Forelimb muscle (tissue), 1 donor: ENCODE measurements around the gene CSF2RB. TPM values are rescaled to one million over a fixed set of nuclear protein-coding genes. Genes with fewer than 3 reads are reported as not detected.
"Not testable (repeated sequence)": the region's sequence is repeated elsewhere in the genome, so short reads cannot be mapped to it uniquely, and the experiment has no call there.

ENCODE experiments used
- DNase-seq: peaks from one replicate; pipeline ENCODE4 v3.0.0-alpha.2; 2013; ENCODE audit warnings: low read depth
- polyA plus RNA-seq: library from polyadenylated mRNA; unstranded; fragments of 120-200 nt; gene quantifications from one replicate; pipeline ENCODE4 v1.2.1, GENCODE V29; 2013; ENCODE audit not compliant: insufficient read length

Gene CSF2RB
- polyA plus RNA-seq, 1 donor, result 1.6 TPM

GRCh38 chr22:36968249-36968964, 55.0 kb downstream of the CSF2RB start:
- no peak for DNase-seq

DNA sequence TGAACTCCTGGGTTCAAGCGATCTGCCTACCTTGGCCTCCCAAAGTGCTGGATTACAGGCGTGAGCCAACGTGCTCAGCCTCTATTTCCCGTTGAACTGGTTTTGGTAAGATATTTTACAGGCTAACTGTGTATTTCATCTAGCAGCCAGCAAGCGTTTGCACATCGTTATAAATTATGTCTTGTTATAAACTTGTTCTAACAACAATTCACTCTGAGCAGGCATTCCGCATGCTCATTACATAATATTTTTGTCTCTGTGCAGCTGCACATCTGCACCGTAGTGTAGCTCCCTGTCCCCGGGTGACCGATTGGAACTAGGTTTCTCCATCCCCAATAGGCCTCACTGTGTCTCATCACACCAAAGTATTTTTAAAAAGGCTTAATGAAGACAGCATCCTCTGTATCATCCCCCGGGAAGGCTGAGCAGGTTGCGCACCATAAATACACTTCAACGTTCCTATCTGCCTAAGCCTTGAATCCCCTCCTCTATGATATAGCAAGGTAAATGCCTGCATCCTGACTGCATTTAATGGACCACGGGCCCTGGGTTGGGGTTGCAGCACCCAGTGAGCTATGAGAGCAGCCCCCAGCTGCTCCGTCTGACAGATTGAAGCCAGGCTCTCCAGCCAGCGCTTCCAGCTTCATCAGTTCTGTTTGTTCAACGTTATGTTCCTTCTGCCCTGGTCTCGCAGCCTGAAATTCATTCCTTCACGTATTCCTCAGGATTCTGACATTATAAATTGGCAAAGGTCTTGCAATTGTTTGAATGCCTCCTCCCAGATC, 58.1 kb downstream of the CSF2RB start:
- DNase-seq, result no peak

GRCh38 chr22:36976606-36977005, 63.2 kb downstream of the CSF2RB start:
- no peak for DNase-seq

- no peak for DNase-seq
Observed at GRCh38 chr22:36977401-36977861, 64.0 kb downstream of the CSF2RB start.

- DNase-seq, result peak; percentile 76
Observed at GRCh38 chr22:36977947-36978660, 64.7 kb downstream of the CSF2RB start.

GRCh38 chr22:36979016-36979910, 65.8 kb downstream of the CSF2RB start:
- DNase-seq, result no peak

- DNase-seq, result no peak
Observed at GRCh38 chr22:36981247-36981775, 67.9 kb downstream of the CSF2RB start.

DNA sequence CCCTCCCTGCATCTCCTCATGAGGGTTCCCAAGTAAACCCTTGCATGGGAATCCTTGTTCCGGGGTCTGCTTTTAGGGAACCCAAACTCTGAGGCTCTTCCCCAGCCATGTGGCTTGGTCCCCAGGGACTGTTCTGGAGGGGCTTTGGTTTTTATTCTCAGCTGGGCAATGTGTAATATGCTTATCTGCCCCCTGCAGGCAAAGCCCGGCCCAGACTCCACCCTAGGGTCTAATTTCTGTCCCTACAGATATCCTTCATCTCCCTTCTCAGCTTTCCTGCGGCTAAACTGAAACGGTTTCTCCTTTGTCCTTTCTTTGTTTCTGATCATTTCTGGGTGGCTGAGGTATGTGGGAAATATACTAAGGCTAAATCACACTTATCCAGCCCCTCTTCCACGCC, 68.7 kb downstream of the CSF2RB start:
- DNase-seq, result no peak

GRCh38 chr22:36985211-36985889, 71.9 kb downstream of the CSF2RB start:
- no peak for DNase-seq

GRCh38 chr22:36986242-36986821, 72.9 kb downstream of the CSF2RB start:
- DNase-seq, result no peak

DNA sequence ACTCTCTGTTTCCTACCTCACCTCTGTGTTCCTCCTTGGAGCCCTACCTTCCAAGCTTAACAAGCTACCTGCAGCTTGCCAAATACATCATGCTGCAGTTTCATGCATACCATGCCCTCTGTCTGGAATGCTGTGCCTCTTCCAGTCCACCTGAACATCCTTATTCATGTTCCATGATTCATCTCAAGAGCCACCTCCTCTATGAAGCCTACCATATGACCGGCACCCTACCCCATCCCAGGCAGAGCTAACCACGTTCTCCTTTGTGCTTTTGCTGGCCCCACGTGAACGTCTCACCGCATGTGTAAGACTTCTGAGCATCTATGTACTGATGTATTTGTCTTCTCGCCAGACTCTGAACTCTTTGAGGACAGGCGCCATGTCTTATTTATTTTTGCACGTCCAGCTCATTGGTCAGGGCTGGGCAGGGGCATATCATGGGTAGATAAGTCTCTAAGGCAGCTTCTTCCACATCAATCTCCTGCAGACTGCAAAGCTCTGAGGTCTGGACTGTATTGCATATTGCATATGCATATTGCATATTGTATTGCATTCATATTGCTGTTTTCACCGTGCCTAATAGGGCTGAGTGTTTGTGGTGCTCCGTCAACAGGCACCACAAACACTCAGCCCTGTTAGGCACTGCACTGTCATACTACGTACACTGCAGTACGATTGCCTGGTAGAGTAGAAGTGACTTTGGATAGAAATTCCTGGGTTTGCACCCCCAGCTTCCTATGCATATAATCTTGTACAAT, 74.8 kb downstream of the CSF2RB start:
- DNase-seq, result no peak

GRCh38 chr22:36989012-36989411, 75.6 kb downstream of the CSF2RB start:
- DNase-seq, result not testable (repeated sequence)

Other genes with a start within 250 kb of the CSF2RB start
- not detected for gene CACNG2, start 209.9 kb upstream of the CSF2RB start, polyA plus RNA-seq
- gene IFT27, start 137.5 kb upstream of the CSF2RB start, polyA plus RNA-seq, result 27.5 TPM
- 22.8 TPM for gene PVALB, start 96.6 kb upstream of the CSF2RB start, polyA plus RNA-seq
- 2.9 TPM for gene NCF4, start 52.6 kb upstream of the CSF2RB start, polyA plus RNA-seq
- gene TST, start 105.8 kb downstream of the CSF2RB start, polyA plus RNA-seq, result 19.6 TPM
- 42.7 TPM for gene MPST, start 106.1 kb downstream of the CSF2RB start, polyA plus RNA-seq
- 17.3 TPM for gene KCTD17, start 138.1 kb downstream of the CSF2RB start, polyA plus RNA-seq
- 0.10 TPM for gene TMPRSS6, start 196.1 kb downstream of the CSF2RB start, polyA plus RNA-seq
- gene IL2RB, start 236.3 kb downstream of the CSF2RB start, polyA plus RNA-seq, result 1.2 TPM